ENCODE measurements around the gene PKIB.
"Not testable (repeated sequence)": the region's sequence is repeated elsewhere in the genome, so short reads cannot be mapped to it uniquely, and the experiment has no call there.

Gene PKIB

DNA sequence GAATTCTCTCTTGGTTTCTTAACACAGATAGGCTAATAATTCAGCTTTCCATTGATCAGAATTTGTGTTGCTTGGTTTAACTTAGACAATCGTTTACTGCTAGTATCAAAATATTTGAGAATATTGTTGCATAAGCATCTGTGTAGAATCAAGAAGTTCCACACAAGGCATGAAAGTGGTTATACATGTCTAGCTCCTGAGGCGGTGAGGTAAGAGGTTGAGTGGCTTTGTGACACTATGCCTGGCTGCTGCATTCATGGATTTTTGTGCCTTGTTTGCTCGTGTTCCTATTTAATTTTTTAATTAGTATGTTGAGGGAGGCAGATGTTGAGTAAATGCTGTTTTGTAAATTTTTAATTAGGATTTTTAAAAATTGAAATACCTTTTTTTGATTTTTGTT lies 10.2 kb downstream of the PKIB start:
- FAIRE-seq, result no peak
- no peak for DNase-seq (ENCODE audit: low spot score)

GRCh38 chr6:122620902-122621301 lies 10.7 kb downstream of the PKIB start:
- DNase-seq (ENCODE audit: low spot score) (no peak), FAIRE-seq (no peak)

DNA sequence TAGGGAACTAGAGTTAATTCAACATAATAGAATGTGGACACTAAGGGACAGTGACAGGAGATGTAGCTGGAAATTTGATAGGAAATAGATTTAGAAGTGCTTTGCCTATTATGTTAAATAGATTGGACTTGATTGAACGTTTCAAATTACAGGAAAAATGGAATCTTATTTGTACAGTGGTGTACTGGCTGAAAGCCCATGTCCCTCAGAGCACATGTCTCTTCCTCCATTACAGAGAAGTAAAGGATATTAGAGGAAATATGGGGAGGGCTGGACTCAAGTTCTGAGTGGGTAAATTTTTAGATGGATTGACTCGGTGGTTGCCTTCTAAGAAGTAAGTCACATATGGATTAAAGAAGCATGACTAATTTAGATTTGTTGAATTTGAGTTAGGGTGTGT lies 11.4 kb downstream of the PKIB start:
- DNase-seq (ENCODE audit: low spot score) (no peak), FAIRE-seq (no peak)

- FAIRE-seq (no peak), DNase-seq (ENCODE audit: low spot score) (no peak)
Measured at GRCh38 chr6:122622479-122622878, 12.3 kb downstream of the PKIB start.

DNA sequence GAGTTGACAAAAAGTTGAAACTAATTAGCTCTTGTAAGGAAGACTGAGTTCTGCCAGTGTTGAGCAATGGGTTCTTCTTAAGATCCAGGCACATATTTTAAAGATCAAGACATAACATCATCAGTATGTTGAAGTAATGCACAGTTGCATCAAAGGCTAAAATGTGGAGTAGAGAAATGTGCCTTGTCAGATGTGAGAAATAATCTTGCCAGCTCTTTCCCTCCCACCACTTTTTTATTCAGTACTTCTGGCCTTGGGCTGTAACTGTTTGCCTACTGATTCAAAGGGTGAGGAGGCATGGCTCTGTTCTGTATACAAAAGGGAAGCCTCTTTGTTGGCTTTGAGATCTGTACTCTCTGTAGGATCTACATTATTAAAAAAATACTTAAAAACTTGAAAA lies 13.1 kb downstream of the PKIB start:
- FAIRE-seq (no peak), DNase-seq (ENCODE audit: low spot score) (no peak)

- DNase-seq (ENCODE audit: low spot score) (no peak), FAIRE-seq (no peak)
Measured at GRCh38 chr6:122624853-122625252, 14.6 kb downstream of the PKIB start.

DNA sequence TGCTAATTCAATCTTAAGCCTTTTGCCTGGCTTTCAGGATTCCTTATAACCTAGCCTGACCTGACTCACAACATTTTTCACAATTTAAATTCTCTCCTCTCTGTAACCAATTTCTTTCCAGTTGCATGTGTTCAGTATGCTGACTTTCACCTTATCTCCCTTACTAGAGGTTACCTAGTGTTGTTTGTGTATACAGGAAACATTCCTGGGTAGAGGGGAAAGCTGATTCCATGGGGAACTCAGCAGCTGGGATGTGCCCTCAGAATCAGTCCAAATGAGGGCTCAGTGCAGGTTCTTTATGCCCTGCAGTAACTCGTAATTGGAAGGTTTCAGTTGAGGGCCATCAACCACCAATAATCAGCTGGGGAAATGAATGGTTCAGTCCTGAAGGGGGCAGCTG lies 18.5 kb downstream of the PKIB start:
- no peak for FAIRE-seq
- no peak for DNase-seq (ENCODE audit: low spot score)

DNA sequence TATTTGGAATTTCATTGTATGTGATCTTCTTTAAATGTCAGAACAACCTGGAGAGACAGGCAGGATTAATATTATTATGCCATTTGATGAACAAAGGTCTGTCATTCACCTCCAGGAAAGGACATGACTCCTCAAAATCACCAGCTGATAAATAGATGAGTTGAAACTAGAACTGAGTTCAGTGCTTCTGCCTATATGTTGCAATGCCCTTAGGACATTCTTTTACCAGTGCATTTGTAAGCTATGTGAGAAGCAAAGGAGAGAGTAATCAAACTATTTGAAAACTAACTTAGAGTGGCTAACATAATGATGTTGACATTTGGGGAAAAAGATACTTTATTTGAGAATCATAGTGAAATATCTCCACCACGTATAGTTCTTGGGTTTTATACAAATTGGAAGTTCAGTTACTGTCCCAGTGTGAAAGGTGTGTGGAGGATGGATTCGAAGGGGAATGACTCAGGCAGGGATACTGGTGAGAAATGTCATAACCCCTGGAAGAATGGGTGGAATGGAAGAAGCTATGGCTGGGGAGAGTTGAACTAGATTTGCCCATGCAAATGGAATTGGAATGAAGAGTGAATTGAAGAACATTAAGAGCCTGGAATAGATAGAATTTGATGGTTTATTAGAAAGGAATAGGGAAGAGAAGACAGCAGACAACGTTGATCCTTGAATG lies 21.5 kb downstream of the PKIB start:
- no peak for DNase-seq (ENCODE audit: low spot score)
- no peak for FAIRE-seq

DNA sequence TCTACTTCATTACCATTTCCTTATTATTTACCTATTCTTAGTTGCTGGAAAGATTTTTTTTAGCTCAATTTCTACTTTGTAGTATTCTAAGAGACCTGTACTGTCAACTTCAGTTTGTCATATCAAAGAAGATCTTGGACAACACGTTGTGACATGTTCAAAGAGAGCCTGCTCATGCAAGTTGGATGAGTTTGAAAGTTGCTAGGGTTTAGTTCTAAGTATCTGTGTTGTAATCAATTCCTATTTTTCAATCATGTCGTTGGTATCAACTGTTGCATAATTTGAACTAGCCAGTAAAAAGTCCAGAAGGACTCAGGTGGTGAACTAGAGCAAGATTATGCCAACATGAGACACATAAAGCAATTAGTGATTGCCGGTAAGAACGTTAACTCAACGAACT lies 30.2 kb downstream of the PKIB start:
- DNase-seq (ENCODE audit: low spot score) (no peak), FAIRE-seq (no peak)

- FAIRE-seq, result no peak
Measured at GRCh38 chr6:122641819-122642218, 31.6 kb downstream of the PKIB start.

GRCh38 chr6:122642604-122643003 lies 32.4 kb downstream of the PKIB start:
- not testable (repeated sequence) for FAIRE-seq; DNase-seq (ENCODE audit: low spot score)

More at GRCh38 chr6:122641819-122642218, 31.6 kb downstream of the PKIB start:
- DNase-seq (ENCODE audit: low spot score), result no peak

- FAIRE-seq (no peak), DNase-seq (ENCODE audit: low spot score) (no peak)
Measured at GRCh38 chr6:122645256-122645655, 35.1 kb downstream of the PKIB start.

DNA sequence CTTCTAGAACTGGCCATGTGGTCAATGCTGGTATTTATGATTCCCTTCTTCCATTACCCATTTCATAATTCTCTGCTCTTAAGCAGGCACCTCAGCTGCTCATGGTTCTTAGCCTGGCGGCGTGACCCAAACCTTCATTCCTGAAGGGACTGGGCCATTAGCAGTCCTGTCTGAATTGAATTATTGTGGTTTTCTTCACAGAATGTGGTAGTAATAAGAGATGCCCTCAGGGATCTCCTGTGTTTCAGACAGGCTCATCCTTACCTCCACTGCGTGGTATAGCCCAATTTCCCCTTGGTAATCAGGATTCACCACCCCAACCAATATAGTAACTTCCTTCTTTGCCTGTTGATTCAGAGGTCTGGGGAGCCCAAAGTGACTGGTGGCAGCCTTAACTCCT lies 37.6 kb downstream of the PKIB start:
- no peak for DNase-seq (ENCODE audit: low spot score)
- FAIRE-seq, result no peak

DNA sequence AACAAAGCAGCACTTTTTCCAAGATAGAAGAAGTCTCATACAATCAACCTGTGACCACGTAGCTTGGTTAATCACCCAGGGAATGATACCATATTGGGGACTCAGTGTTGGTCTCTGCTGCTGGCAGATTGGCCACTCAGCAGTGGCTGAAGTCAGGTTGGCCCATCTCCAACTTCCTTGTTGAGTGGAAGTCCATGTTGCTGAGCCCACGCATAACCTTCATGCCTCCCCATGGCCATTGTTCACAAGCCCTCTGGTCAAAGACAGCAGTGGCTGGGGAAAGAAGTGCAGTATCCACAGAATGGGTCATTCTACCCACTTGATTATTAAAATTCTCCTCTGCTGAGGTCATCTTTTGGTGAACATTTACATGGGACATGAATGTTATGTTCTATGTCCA lies 38.5 kb downstream of the PKIB start:
- FAIRE-seq, result no peak
- DNase-seq (ENCODE audit: low spot score), result no peak

DNA sequence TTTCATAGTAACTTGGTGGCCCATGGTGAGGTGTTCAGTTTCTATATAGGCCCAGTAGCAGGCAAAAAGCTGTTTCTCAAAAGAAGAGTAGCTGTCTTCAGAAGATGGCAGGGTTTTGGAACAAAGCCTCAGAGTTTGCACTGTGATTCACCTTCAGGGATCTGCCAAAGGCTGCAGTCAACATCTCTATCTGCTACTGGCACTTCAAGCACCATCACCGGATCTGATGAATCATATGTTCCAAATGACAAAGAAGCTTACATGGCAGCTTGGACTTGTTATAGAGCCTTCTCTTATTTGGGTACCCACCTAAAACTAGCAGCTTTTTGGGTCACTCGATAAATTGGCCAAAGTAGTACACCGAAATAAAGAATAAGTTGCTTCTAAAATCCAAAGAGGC lies 39.5 kb downstream of the PKIB start:
- FAIRE-seq (no peak), DNase-seq (ENCODE audit: low spot score) (no peak)

- no peak for FAIRE-seq
Measured at GRCh38 chr6:122650403-122650802, 40.2 kb downstream of the PKIB start.

DNA sequence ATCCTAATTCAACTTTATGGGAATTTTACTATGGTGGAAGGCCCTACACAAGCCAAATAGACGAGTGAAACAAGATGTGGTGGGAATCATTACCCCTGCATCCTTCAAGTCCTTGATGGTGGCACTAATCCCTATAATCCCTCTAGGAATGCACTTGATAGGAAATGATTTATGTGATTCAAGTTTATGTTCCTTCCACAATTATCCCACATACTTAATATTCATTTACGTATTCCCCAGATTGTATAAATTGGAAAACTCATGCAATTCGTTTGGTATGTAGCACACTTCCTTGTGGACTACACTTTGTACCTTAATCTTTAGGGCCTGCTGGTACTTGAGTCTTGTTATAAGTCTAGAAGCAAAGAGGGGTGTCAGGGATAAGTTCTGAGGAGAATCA lies 40.8 kb downstream of the PKIB start:
- no peak for DNase-seq (ENCODE audit: low spot score)

More at GRCh38 chr6:122650403-122650802, 40.2 kb downstream of the PKIB start:
- no peak for DNase-seq (ENCODE audit: low spot score)

GRCh38 chr6:122651604-122652003 lies 41.4 kb downstream of the PKIB start:
- FAIRE-seq (no peak), DNase-seq (ENCODE audit: low spot score) (no peak)

More for the DNA sequence above, 40.8 kb downstream of the PKIB start:
- no peak for FAIRE-seq

- DNase-seq (ENCODE audit: low spot score), result peak; percentile 16
- peak; percentile 79 for FAIRE-seq
Measured at GRCh38 chr6:122652431-122652830, 42.2 kb downstream of the PKIB start.

DNA sequence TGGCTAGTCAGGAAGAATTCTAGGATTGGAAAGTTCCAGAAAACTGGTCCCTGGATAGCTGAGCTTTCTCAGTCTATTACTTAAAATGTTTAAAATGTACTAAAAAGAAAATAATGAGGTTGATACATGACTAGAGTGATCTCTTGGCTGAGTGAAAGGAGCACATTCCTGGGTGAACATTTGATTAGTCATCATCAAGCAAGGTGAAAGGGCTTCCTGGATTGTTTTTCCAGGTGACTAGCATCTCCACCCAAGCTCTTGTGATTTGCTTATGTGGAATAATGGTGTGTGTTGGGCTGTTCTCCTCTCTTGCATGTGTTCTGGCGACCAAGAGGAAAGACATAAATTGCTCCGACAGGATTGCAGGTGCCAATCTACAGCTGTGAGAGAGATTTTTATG lies 42.9 kb downstream of the PKIB start:
- peak; percentile 52 for DNase-seq (ENCODE audit: low spot score)
- peak; percentile 77 for FAIRE-seq

- DNase-seq (ENCODE audit: low spot score) (no peak), FAIRE-seq (no peak)
Measured at GRCh38 chr6:122654012-122654411, 43.8 kb downstream of the PKIB start.

GRCh38 chr6:122657601-122658000 lies 47.4 kb downstream of the PKIB start:
- DNase-seq (ENCODE audit: low spot score) (no peak), FAIRE-seq (no peak)

DNA sequence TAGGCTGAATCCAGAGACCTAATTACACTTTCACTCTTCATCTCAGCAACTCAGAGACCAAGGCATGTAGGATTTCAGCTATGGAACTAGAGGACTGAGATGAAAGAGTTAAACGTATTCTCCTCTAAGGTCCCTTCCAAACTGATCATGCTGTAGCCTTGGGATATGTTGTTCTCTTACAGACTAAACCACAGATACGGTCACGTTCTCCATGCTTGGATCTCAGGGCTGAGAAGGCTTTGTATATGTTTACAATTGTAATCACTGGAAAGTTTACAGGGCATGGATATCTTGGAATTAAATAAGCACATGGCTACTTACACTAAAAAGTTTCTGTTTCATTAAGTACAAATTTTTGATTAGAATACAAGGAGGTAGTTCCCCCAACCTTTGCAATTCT lies 50.1 kb downstream of the PKIB start:
- no peak for DNase-seq (ENCODE audit: low spot score)
- FAIRE-seq, result no peak

GRCh38 chr6:122663981-122664380 lies 53.8 kb downstream of the PKIB start:
- no peak for FAIRE-seq

More at GRCh38 chr6:122663981-122664380, 53.8 kb downstream of the PKIB start:
- no peak for DNase-seq (ENCODE audit: low spot score)
